SU-DHL-6 (cell line): Measurements from ENCODE around the gene GRID1.

Source experiments
- H2AFZ ChIP-seq: fragments of 200-600 bp; sonication (generic); 2 replicates; pipeline ENCODE4 v1.6.1; 2014; ENCODE audit warnings: low read depth, mild to moderate bottlenecking, moderate library complexity, mixed read lengths, antibody characterized with exemption, low read length; ENCODE audit not compliant: severe bottlenecking
- H3F3A ChIP-seq: fragments of 200-600 bp; shearing (Covaris generic); 2 replicates; pipeline ENCODE4 v1.6.0; 2016; ENCODE audit warnings: antibody characterized with exemption, mild to moderate bottlenecking; ENCODE audit not compliant: insufficient read depth
- H3K27ac ChIP-seq: fragments of 200-600 bp; sonication (generic); 2 replicates; pipeline ENCODE4 v1.5.1; 2016; ENCODE audit warnings: low read depth, mild to moderate bottlenecking, low read length, moderate library complexity, mixed read lengths
- H3K27me3 ChIP-seq: fragments of 200-600 bp; sonication (generic), shearing (Covaris generic); 2 replicates; pipeline ENCODE4 v1.6.0; 2014; ENCODE audit warnings: mild to moderate bottlenecking, low read length
- H3K36me3 ChIP-seq: fragments of 200-600 bp; sonication (generic); 2 replicates; pipeline ENCODE4 v1.6.1; 2014; ENCODE audit warnings: mild to moderate bottlenecking, low read length, mixed read lengths
- H3K4me2 ChIP-seq: fragments of 300-600, 200-600 bp; shearing (Covaris generic), sonication (generic); 2 replicates; pipeline ENCODE4 v1.6.0; 2014; ENCODE audit warnings: low read length, low read depth, mild to moderate bottlenecking; ENCODE audit not compliant: poor library complexity, severe bottlenecking
- H3K4me3 ChIP-seq: fragments of 200-600 bp; sonication (generic); 2 replicates; pipeline ENCODE4 v1.5.1; 2014; ENCODE audit warnings: antibody characterized with exemption, low read length, mild to moderate bottlenecking, mixed read lengths; ENCODE audit not compliant: insufficient read depth, poor library complexity, severe bottlenecking
- H3K79me2 ChIP-seq: fragments of 200-600 bp; sonication (generic); 2 replicates; pipeline ENCODE4 v1.6.1; 2014; ENCODE audit warnings: mild to moderate bottlenecking, low read length, moderate library complexity; ENCODE audit not compliant: insufficient read depth
- H3K9ac ChIP-seq: fragments of 200-600 bp; sonication (generic); 2 replicates; pipeline ENCODE4 v1.7.0; 2014; ENCODE audit warnings: mild to moderate bottlenecking, low read length
- H3K9me2 ChIP-seq: fragments of 200-600 bp; sonication (generic); replicated peaks from 2 replicates; pipeline ENCODE4 v1.6.1; 2014; ENCODE audit warnings: low read length; ENCODE audit not compliant: insufficient read depth
- H3K9me3 ChIP-seq: fragments of 200-600 bp; sonication (generic); 2 replicates; pipeline ENCODE4 v1.6.1; 2014; ENCODE audit warnings: low read length, mixed read lengths; ENCODE audit not compliant: insufficient read depth
- H4K20me1 ChIP-seq: fragments of 200-600 bp; sonication (generic); 2 replicates; pipeline ENCODE4 v1.6.1; 2014; ENCODE audit warnings: low read depth, mild to moderate bottlenecking, antibody characterized with exemption, low read length, moderate library complexity, mixed read lengths
- CTCF ChIP-seq: fragments of 200-600 bp; sonication (generic); IDR thresholded peaks from one replicate; pipeline ENCODE4 v1.5.1; 2017; ENCODE audit warnings: antibody characterized with exemption, mild to moderate bottlenecking, low read length, moderate library complexity; ENCODE audit not compliant: insufficient read depth, poor library complexity, severe bottlenecking
- EZH2phosphoT487 ChIP-seq: fragments of 200-600 bp; sonication (generic), shearing (Covaris generic); conservative IDR thresholded peaks from 2 replicates; pipeline ENCODE4 v1.6.1; 2018; ENCODE audit warnings: mild to moderate bottlenecking, antibody characterized with exemption, low read length, moderate library complexity, mixed read lengths

The GRID1 gene

GRCh38 chr10:86221442-86222335, 144.9 kb downstream of the GRID1 start:
- no peak for TF ChIP-seq EZH2phosphoT487
- no peak for TF ChIP-seq CTCF

GRCh38 chr10:86220626-86221025, 146.0 kb downstream of the GRID1 start:
- Histone ChIP-seq H3K27ac (no peak overlapping the region), H3K9me2 (no peaks in the 10 kb centered on the region), H3K27me3 (no peaks in the 10 kb centered on the region), H3F3A (no peaks in the 10 kb centered on the region), H3K4me2 (no peak overlapping the region), H3K9me3 (no peaks in the 10 kb centered on the region), H3K79me2 (no peaks in the 10 kb centered on the region), H3K9ac (no peak overlapping the region), H2AFZ (no peak overlapping the region), H3K36me3 (no peaks in the 10 kb centered on the region), H4K20me1 (no peaks in the 10 kb centered on the region), H3K4me3 (no peak overlapping the region)
- TF ChIP-seq EZH2phosphoT487 = no peak
- TF ChIP-seq CTCF = no peak

More at GRCh38 chr10:86221442-86222335, 144.9 kb downstream of the GRID1 start:
- no peak overlapping the region for H3K9ac ChIP-seq
- H3K79me2 ChIP-seq = no peaks in the 10 kb centered on the region
- no peak overlapping the region for H3K4me2 ChIP-seq
- no peak overlapping the region for H3K27ac ChIP-seq
- H3K36me3 ChIP-seq = no peaks in the 10 kb centered on the region
- H3K9me3 ChIP-seq = no peaks in the 10 kb centered on the region
- no peak overlapping the region for H3K4me3 ChIP-seq
- H4K20me1 ChIP-seq = no peaks in the 10 kb centered on the region
- H2AFZ ChIP-seq = no peak overlapping the region
- H3K9me2 ChIP-seq = no peaks in the 10 kb centered on the region
- no peaks in the 10 kb centered on the region for H3K27me3 ChIP-seq
- no peaks in the 10 kb centered on the region for H3F3A ChIP-seq

GRCh38 chr10:86219271-86219670, 147.3 kb downstream of the GRID1 start:
- no peak for TF ChIP-seq CTCF
- TF ChIP-seq EZH2phosphoT487 = no peak
- Histone ChIP-seq H2AFZ (no peak overlapping the region), H3K9me3 (no peaks in the 10 kb centered on the region), H3K4me3 (no peak overlapping the region), H3K9me2 (no peaks in the 10 kb centered on the region), H3K27me3 (no peaks in the 10 kb centered on the region), H3K27ac (no peak overlapping the region), H3K4me2 (no peak overlapping the region), H3K36me3 (no peaks in the 10 kb centered on the region), H3K9ac (no peak overlapping the region), H3K79me2 (no peaks in the 10 kb centered on the region), H4K20me1 (no peaks in the 10 kb centered on the region), H3F3A (no peaks in the 10 kb centered on the region)
